OCI-LY1 (cell line): ENCODE data around the gene PARD3B.

Experiments used
- H2AFZ ChIP-seq: fragments of 200-600 bp; sonication (generic), shearing (Covaris generic); 2 replicates; pipeline ENCODE4 v1.6.0; 2014; ENCODE audit warnings: antibody characterized with exemption, mild to moderate bottlenecking, low read length
- H3F3A ChIP-seq: fragments of 200-600 bp; sonication (generic), shearing (Covaris generic); 2 replicates; pipeline ENCODE4 v1.6.0; 2014; ENCODE audit warnings: mild to moderate bottlenecking, antibody characterized with exemption, low read length, moderate library complexity; ENCODE audit not compliant: insufficient read depth
- H3K27ac ChIP-seq: fragments of 200-600 bp; sonication (generic); 2 replicates; pipeline ENCODE4 v1.5.1; 2014; ENCODE audit warnings: low read length, mixed run types, mild to moderate bottlenecking, low read depth; ENCODE audit not compliant: poor library complexity, severe bottlenecking
- H3K27me3 ChIP-seq: fragments of 200-600 bp; sonication (generic); 2 replicates; pipeline ENCODE4 v1.6.0; 2014; ENCODE audit warnings: antibody characterized with exemption, mild to moderate bottlenecking, low read length, moderate library complexity; ENCODE audit not compliant: insufficient read depth
- H3K36me3 ChIP-seq: fragments of 200-600 bp; sonication (generic); 2 replicates; pipeline ENCODE4 v1.6.1; 2014; ENCODE audit warnings: mild to moderate bottlenecking, antibody characterized with exemption, low read length, moderate library complexity, mixed read lengths; ENCODE audit not compliant: insufficient read depth
- H3K4me1 ChIP-seq: fragments of 200-600 bp; sonication (generic); 2 replicates; pipeline ENCODE4 v1.5.1; 2014; ENCODE audit warnings: mild to moderate bottlenecking, low read length, moderate library complexity; ENCODE audit not compliant: insufficient read depth, severe bottlenecking
- H3K4me2 ChIP-seq: fragments of 200-600 bp; sonication (generic), shearing (Covaris generic); 2 replicates; pipeline ENCODE4 v1.6.1; 2014; ENCODE audit warnings: low read length
- H3K4me3 ChIP-seq: fragments of 200-600 bp; sonication (generic); 2 replicates; pipeline ENCODE4 v1.5.1; 2014; ENCODE audit warnings: low read length, low read depth, mild to moderate bottlenecking, mixed read lengths; ENCODE audit not compliant: poor library complexity, severe bottlenecking
- H3K79me2 ChIP-seq: fragments of 200-600 bp; shearing (Covaris generic); 2 replicates; pipeline ENCODE4 v1.6.1; 2016; ENCODE audit warnings: mixed run types, low read length, mixed read lengths; ENCODE audit not compliant: insufficient read depth
- H3K9ac ChIP-seq: fragments of 200-600 bp; sonication (generic), shearing (Covaris generic); 2 replicates; pipeline ENCODE4 v1.6.1; 2014; ENCODE audit warnings: mild to moderate bottlenecking, low read length, mixed read lengths
- H3K9me2 ChIP-seq: fragments of 200-600 bp; sonication (generic), shearing (Covaris generic); 2 replicates; pipeline ENCODE4 v1.6.1; 2014; ENCODE audit warnings: low read depth, mild to moderate bottlenecking, low read length, mixed read lengths
- H3K9me3 ChIP-seq: fragments of 200-600 bp; shearing (Covaris generic); 2 replicates; pipeline ENCODE4 v1.6.1; 2014; ENCODE audit warnings: low read length, mixed read lengths
- H4K20me1 ChIP-seq: fragments of 200-600 bp; sonication (generic), shearing (Covaris generic); 2 replicates; pipeline ENCODE4 v1.6.0; 2016; ENCODE audit warnings: mild to moderate bottlenecking, low read length; ENCODE audit not compliant: insufficient read depth
- EZH2 ChIP-seq: fragments of 200-600 bp; sonication (generic), shearing (Covaris generic); IDR thresholded peaks from 2 replicates; pipeline ENCODE4 v1.8.0; 2017; ENCODE audit warnings: borderline replicate concordance, mixed run types, mild to moderate bottlenecking, antibody characterized with exemption, low read length, moderate library complexity, mixed read lengths
- TF ChIP-seq, protein P1 (sequence below): fragments of 200-600 bp; sonication (generic), shearing (Covaris generic); IDR thresholded peaks from 2 replicates; pipeline ENCODE4 v1.5.1; 2017; ENCODE audit warnings: mild to moderate bottlenecking, antibody characterized with exemption, low read length, moderate library complexity, mixed read lengths

PARD3B gene

DNA sequence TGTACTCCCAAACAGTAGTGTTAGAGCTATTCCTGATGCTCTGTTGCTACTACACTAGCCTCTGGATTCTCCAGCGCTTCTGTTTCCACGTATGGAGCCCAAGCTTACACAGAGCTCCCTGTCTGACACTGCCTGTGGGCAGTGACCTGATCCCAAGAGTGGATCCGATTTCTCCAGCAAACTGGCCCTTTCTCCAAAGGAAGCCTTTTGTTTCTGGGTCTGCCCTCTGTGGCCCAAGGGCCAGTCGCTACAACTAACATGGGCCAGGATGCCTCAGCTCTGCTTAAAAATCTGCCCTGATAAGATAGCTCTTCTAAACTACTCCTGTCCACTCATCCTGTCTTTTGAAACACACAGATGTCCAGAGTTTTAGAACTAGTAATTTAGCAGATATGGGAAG, 964.4 kb downstream of the PARD3B start:
- no peak overlapping the region for H3K27ac ChIP-seq
- no peak overlapping the region for H2AFZ ChIP-seq
- H3K79me2 ChIP-seq: no peaks in the 10 kb centered on the region
- H3F3A ChIP-seq: no peaks in the 10 kb centered on the region
- H3K4me3 ChIP-seq: no peak overlapping the region
- TF ChIP-seq EZH2: no peak
- no peak overlapping the region for H3K9ac ChIP-seq
- H3K27me3 ChIP-seq: no peaks in the 10 kb centered on the region
- no peak overlapping the region for H3K4me2 ChIP-seq
- H4K20me1 ChIP-seq: no peaks in the 10 kb centered on the region
- no peaks in the 10 kb centered on the region for H3K9me2 ChIP-seq
- H3K9me3 ChIP-seq: no peaks in the 10 kb centered on the region
- no peaks in the 10 kb centered on the region for H3K4me1 ChIP-seq
- H3K36me3 ChIP-seq: no peaks in the 10 kb centered on the region

DNA sequence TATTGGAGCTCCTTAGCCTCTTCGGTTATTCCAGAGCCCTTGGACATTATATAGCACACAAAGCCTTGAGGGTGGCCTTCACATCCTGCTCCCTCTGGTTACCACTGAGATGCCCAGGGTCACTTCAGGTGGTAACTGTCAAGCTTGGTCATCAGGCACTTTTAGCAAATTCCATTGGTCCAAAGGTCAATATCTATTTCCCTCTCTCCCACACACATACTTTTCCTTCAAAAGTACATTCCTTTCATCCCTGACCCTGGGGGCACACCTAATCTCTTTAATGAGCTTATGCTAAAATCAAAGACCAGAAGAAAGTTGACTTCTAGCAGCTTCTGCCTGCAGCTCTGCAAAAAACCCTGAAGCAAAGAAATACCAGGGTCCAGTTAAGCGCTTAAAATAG, 965.1 kb downstream of the PARD3B start:
- TF ChIP-seq, protein P1, sequence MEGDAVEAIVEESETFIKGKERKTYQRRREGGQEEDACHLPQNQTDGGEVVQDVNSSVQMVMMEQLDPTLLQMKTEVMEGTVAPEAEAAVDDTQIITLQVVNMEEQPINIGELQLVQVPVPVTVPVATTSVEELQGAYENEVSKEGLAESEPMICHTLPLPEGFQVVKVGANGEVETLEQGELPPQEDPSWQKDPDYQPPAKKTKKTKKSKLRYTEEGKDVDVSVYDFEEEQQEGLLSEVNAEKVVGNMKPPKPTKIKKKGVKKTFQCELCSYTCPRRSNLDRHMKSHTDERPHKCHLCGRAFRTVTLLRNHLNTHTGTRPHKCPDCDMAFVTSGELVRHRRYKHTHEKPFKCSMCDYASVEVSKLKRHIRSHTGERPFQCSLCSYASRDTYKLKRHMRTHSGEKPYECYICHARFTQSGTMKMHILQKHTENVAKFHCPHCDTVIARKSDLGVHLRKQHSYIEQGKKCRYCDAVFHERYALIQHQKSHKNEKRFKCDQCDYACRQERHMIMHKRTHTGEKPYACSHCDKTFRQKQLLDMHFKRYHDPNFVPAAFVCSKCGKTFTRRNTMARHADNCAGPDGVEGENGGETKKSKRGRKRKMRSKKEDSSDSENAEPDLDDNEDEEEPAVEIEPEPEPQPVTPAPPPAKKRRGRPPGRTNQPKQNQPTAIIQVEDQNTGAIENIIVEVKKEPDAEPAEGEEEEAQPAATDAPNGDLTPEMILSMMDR: no peak
- TF ChIP-seq EZH2: no peak
- H3K9ac ChIP-seq: no peak overlapping the region
- no peaks in the 10 kb centered on the region for H3K36me3 ChIP-seq
- no peaks in the 10 kb centered on the region for H3K27me3 ChIP-seq
- H2AFZ ChIP-seq: no peak overlapping the region
- no peaks in the 10 kb centered on the region for H3F3A ChIP-seq
- no peaks in the 10 kb centered on the region for H3K79me2 ChIP-seq
- no peak overlapping the region for H3K27ac ChIP-seq
- H4K20me1 ChIP-seq: no peaks in the 10 kb centered on the region
- H3K9me3 ChIP-seq: no peaks in the 10 kb centered on the region
- H3K9me2 ChIP-seq: no peaks in the 10 kb centered on the region
- no peaks in the 10 kb centered on the region for H3K4me1 ChIP-seq
- no peak overlapping the region for H3K4me2 ChIP-seq
- H3K4me3 ChIP-seq: no peak overlapping the region

DNA sequence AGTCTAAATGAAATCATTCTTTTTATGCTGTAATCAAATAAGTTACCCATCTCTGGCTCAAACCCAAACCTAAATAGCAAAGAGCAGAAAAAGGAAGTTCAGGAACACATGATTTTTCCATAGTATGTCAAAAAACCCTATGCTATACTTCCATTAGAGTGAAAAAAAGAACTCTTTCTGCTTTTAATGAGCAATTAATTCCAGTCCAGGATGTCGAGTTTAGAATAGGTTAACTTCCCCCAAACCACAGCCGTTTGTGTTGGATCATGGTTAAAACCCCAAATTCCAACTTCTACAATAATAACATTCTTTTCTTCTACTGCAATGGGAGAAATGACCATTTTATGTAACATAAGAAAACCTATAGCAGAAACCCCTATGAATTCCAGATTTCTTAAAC, 965.9 kb downstream of the PARD3B start:
- no peaks in the 10 kb centered on the region for H4K20me1 ChIP-seq
- H3F3A ChIP-seq: no peaks in the 10 kb centered on the region
- H3K36me3 ChIP-seq: no peaks in the 10 kb centered on the region
- no peak overlapping the region for H3K4me2 ChIP-seq
- TF ChIP-seq, protein P1: no peak
- TF ChIP-seq EZH2: no peak
- H3K27me3 ChIP-seq: no peaks in the 10 kb centered on the region
- no peaks in the 10 kb centered on the region for H3K9me3 ChIP-seq
- H2AFZ ChIP-seq: no peak overlapping the region
- H3K4me1 ChIP-seq: no peaks in the 10 kb centered on the region
- H3K9ac ChIP-seq: no peak overlapping the region
- no peak overlapping the region for H3K4me3 ChIP-seq
- no peak overlapping the region for H3K27ac ChIP-seq
- no peaks in the 10 kb centered on the region for H3K79me2 ChIP-seq
- H3K9me2 ChIP-seq: no peaks in the 10 kb centered on the region

DNA sequence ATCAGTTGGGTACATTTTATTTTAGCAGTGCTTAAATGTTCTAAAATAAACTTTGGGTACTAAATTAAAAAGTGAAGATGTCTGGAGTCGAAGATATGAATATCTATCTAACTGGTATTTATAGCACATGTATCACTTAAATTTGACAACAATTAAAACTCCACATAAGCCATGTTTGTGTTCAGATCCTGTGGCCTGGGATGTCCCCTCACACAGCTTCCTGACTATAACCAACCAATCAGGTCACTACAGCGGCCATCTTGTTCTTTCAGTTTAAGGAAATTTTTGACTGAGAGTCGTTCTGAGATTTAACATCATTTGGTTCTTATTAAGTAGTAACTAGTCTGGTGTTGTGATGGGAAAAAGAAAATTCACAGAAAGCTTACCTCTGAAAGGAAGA, 966.4 kb downstream of the PARD3B start:
- no peaks in the 10 kb centered on the region for H3K9me3 ChIP-seq
- H3K27ac ChIP-seq: no peak overlapping the region
- H3K9ac ChIP-seq: no peak overlapping the region
- H3K4me3 ChIP-seq: no peak overlapping the region
- no peaks in the 10 kb centered on the region for H3K36me3 ChIP-seq
- H2AFZ ChIP-seq: no peak overlapping the region
- no peak overlapping the region for H3K4me2 ChIP-seq
- no peaks in the 10 kb centered on the region for H3K79me2 ChIP-seq
- no peaks in the 10 kb centered on the region for H3K27me3 ChIP-seq
- H3K4me1 ChIP-seq: no peaks in the 10 kb centered on the region
- H3K9me2 ChIP-seq: no peaks in the 10 kb centered on the region
- no peaks in the 10 kb centered on the region for H4K20me1 ChIP-seq
- no peaks in the 10 kb centered on the region for H3F3A ChIP-seq
- TF ChIP-seq, protein P1: no peak
- no peak for TF ChIP-seq EZH2
